IPS DF 4.7 (cell line): Measurements from ENCODE around the gene SHC2.
"Not testable (repeated sequence)": the region's sequence is repeated elsewhere in the genome, so short reads cannot be mapped to it uniquely, and the experiment has no call there.

Source experiments
- DNase-seq: peaks from one replicate; pipeline ENCODE4 v3.0.0-alpha.2; 2013; ENCODE audit warnings: low spot score; ENCODE audit errors: extremely low read depth

SHC2 gene

DNA sequence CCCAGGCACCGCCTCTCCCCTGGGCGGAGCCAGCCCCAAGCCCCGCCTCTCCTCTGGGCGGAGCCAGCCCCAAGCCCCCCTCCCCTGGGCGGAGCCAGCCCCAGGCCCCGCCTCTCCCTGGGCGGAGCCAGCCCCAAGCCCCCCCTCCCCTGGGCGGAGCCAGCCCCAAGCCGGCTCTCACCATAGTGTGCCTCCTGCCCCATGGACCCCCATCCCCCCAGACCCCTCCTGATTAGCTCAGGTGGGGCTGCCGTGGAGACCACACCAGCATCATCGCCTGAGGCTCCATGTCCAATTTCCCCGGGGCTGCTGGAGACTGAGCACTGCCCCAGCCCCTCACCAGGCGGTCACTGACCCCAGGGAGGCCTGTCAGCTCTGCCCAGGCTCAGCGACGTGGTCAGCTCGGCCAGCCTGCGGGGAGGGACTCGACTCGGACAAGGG lies 31.3 kb upstream of the SHC2 start:
- DNase-seq: no peak

GRCh38 chr19:491146-491741 lies 30.4 kb upstream of the SHC2 start:
- DNase-seq: no peak

- DNase-seq: no peak
Observed at GRCh38 chr19:489418-490196, 28.8 kb upstream of the SHC2 start.

GRCh38 chr19:488505-489417 lies 27.9 kb upstream of the SHC2 start:
- DNase-seq: no peak

DNA sequence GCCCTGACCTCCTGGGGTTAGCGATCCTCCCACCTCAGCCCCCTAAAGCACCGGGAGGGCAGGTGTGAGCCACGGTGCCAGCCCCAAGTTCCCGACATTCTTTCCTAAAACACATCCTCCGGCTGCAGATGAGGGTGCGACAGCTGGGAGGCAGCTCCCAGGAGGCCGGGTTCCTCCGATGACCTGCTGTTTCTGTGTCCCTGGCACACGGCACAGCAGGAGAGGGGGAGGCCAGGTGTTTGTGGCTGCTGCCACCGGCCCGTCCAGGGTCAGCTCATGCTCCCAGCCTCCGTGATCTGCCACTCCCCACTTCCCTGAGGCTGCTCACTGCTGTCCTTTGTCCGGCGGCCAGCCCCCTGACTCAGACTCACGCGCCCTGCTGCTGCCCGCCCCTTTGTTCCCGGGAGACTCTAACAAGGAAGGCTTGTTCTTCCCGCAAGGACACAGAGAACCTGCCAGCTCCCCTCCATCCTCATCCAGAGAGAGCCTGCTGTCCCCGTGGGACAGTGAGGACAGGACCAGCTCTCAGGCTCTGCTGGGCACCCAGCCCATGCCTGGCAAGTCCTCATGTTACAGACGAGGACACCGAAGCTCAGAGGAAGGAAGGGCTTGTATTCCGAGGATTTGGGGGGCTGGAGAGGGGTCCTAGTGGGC lies 24.9 kb upstream of the SHC2 start:
- no peak for DNase-seq

GRCh38 chr19:485077-485476 lies 24.2 kb upstream of the SHC2 start:
- DNase-seq: no peak

DNA sequence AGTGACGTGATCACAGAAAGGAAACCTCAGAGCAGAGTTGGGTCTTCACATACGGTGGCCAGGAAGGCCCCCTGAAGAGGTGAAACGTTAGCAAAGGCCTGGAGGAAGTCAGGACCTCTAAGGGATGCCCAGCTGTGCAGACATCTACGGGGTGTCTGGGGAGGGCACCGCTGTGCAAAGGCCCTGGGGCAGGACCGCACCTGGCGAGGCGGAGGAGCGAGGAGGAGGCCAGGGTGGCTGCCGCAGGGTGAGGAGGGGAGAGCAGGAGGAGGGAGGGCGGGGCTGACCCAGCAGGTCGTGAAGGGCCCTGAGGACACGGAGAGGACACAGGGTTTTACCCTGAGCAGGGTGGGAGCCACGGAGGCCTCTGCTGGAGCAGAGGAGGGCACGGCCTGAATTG lies 23.7 kb upstream of the SHC2 start:
- no peak for DNase-seq

DNA sequence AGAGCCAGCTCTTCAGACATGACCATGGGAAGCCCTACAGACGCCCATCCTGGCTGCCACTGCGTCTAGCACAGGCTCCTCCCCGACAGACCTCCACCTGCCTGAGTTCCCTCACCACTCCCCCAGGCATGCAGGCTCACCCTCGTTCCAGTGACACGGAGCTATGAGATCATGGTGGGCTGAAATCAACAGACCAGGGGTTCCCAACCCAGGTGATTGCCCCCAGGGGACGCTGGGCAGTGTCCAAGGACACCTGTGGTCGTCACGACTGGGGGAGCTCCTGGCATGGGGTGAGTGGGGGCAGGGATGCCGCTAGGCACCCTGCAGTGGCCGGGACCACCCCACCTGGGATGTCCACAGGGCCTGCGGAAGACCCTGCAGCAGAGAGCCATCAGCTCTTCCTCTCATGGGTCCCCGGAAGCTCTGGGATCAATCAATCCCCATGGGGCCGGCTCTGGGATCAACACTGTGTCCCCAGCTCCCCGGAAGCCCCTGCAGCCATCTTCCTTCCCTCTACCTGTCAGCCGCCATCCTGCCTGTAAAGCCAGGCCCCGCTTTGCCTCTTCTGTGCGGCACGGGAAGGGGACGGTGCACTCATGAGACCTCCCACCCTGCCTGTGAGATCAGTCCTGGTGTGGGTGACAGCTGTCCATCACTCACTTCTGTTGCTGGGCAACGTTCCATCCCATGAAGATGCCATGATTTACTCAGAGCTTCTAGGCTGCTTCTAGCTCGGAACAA lies 22.7 kb upstream of the SHC2 start:
- DNase-seq: no peak

GRCh38 chr19:482186-483041 lies 21.6 kb upstream of the SHC2 start:
- DNase-seq: no peak

DNA sequence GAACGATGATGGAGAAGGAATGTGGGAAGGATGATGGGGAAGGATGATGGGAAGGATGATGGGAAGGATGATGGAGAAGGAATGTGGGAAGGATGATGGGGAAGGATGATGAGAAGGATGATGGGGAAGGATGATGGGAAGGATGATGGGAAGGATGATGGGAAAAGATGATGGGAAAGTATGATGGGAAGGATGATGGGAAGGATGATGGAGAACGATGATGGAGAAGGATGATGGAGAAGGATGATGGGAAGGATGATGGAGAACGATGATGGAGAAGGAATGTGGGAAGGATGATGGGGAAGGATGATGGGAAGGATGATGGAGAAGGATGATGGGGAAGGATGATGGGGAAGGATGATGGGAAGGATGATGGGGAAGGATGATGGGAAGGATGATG lies 20.3 kb upstream of the SHC2 start:
- not testable (repeated sequence) for DNase-seq

DNA sequence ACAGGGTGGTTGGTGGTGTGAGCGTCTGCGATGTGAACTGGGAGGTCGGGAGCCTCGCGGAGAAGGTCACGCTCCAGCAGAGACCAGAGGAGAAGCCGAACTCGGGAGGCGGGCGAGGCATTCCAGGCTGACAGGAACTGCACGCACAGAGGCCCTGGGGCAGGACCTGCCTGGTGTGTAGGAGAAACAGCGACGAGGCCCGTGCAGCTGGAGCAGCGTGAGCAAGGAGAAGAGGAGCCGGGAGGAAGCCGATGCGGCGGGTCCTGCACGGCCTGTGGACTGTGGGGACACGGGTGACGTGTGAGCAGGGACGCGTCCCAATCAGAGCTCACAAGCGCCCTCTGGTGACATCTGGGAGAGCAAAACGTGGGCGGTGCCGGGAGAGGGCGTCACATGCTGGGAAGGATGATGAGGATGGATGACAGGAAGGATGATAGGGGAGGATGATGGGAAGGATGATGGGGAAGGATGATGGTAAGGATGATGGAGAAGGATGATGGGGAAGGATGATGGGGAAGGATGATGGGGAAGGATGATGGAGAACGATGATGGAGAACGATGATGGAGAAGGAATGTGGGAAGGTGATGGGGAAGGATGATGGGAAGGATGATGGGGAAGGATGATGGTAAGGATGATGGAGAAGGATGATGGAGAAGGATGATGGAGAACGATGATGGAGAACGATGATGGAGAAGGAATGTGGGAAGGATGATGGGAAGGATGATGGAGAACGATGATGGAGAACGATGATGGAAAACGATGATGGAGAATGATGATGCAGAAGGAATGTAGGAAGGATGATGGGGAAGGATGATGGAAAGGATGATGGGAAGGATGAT lies 19.4 kb upstream of the SHC2 start:
- no peak for DNase-seq

DNA sequence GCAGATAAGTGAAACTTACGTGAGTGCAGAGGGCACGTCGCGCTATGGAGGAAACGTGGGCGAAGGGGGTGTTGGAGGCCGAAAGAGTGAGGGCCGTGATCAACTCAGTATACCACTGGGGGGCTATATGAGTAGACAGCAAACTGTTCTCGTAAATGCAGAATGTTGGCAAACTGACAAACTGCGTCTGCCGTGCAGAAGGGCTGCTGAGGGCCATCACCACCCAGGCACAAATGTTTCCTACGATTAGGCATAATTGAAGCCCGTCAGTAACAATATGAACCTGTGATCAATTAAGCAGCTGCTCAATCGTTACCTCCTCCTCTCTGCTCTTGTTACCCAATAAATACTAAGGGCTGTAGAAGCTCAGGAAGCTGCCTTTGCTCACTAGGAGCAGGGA lies 18.1 kb upstream of the SHC2 start:
- DNase-seq: no peak

DNA sequence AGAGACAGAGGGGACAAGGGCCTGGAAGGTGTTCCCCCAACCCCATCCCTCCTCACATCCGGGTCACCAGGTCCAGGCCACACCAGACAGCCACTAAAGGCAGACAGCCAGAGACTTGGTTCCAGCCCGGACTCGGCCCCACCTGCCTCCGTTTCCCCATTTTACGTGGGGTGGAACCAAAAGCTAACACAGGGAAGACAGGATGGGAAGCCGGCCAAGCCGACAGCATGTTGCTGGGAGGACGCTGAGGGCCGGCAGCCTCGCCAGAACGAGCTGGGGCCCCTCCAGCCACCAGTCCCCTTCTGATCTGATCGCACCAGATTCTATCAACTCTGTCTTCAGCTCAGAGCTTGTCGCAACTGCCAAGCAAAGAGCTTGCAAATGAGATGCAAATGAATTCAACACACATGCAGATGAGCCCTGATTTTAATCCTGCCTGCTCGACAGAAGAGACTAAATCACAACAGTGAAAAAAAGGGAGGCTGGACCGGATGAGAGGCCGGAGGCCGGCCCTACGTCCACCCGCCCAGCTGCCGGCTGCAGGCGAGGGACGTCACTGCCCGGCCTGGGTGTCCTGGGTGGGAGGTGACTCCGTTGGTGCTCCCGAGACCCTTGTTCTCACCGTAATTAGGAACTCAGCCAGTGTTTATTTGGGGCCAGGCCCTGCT lies 17.5 kb upstream of the SHC2 start:
- no peak for DNase-seq

GRCh38 chr19:475360-475759 lies 14.5 kb upstream of the SHC2 start:
- no peak for DNase-seq

GRCh38 chr19:474126-475078 lies 13.6 kb upstream of the SHC2 start:
- DNase-seq: no peak

- no peak for DNase-seq
Observed at GRCh38 chr19:472005-472858, 11.4 kb upstream of the SHC2 start.
